ENCODE results near the gene ATG13.

DNA sequence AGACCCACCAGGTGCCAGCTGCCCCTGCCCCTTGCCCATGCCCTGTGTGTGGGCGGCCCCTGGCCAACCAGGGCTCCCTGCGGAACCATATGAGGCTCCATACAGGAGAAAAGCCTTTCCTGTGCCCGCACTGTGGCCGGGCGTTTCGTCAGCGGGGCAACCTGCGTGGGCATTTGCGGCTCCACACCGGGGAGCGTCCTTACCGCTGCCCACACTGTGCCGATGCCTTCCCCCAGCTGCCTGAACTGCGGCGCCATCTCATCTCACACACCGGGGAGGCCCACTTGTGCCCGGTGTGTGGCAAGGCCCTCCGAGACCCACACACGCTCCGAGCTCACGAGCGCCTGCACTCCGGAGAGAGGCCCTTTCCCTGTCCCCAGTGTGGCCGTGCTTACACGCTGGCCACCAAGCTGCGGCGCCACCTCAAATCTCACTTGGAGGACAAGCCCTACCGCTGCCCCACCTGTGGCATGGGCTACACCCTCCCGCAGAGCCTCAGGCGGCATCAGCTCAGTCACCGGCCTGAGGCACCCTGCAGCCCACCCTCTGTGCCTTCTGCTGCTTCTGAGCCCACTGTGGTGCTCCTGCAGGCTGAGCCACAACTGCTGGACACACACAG is 87.8 kb downstream of the ATG13 start:
- TF ChIP-seq POLR2A (IDR thresholded peaks at IDR 0.05; ENCODE audit: low read length) (no peak), GATA1 (IDR thresholded peaks at IDR 0.05; ENCODE audit: low read depth, low read length) (no peak)

Data from erythroblast (primary cell).